ENCODE measurements around the gene MBP. TPM values are rescaled to one million over a fixed set of nuclear protein-coding genes. Genes with fewer than 3 reads are reported as not detected.

MBP gene
- total and polyA plus RNA-seq, 2 of the 4 experiments (the other 2 are of a cell fraction), result 0.72 to 0.90 TPM

GRCh38 chr18:76953156-76953555, 179.4 kb downstream of the MBP start:
- Histone ChIP-seq H3K23ac (ENCODE audit: low read depth, low read length) (no peak overlapping the region), H2BK15ac (ENCODE audit: low read depth, low read length) (no peak overlapping the region), H4K5ac (ENCODE audit: low read depth, low read length) (no peak overlapping the region), H3K36me3 (ENCODE audit: control insufficient read depth, insufficient read depth, low read length) (peaks cover 31% of the 10 kb centered on the region), H3K18ac (ENCODE audit: low read depth, low read length) (no peak overlapping the region), H3K27me3 (ENCODE audit: control insufficient read depth, insufficient read depth, low read length) (no peaks in the 10 kb centered on the region), H2BK120ac (ENCODE audit: low read depth, low read length) (no peak overlapping the region), H4K20me1 (ENCODE audit: insufficient read depth, low read length) (no peaks in the 10 kb centered on the region), H3K79me1 (ENCODE audit: low read depth in 1 of 2, low read length in 2 of 2) (no peaks in the 10 kb centered on the region), H2BK20ac (ENCODE audit: low read depth, low read length) (no peak overlapping the region), H2AK9ac (replicated peaks; ENCODE audit: low read depth, low read length, poor library complexity) (no peak overlapping the region), H3K9ac (ENCODE audit: low read depth, low read length) (no peak overlapping the region), H4K91ac (ENCODE audit: insufficient read depth, low read depth, low read length) (no peak overlapping the region), H2AFZ (replicated peaks; ENCODE audit: low read length, poor library complexity) (no peak overlapping the region), H3K56ac (ENCODE audit: extremely low read depth, insufficient read depth, low read length) (no peak overlapping the region), H2BK5ac (ENCODE audit: low read depth, low read length, poor library complexity, severe bottlenecking) (no peak overlapping the region), H3K4ac (ENCODE audit: low read depth, low read length) (no peak overlapping the region), H3K14ac (replicated peaks; ENCODE audit: low read depth, low read length) (no peak overlapping the region), H3K4me2 (ENCODE audit: low read depth, low read length) (no peak overlapping the region), H3K27ac (ENCODE audit: insufficient read depth, low read length) (no peak overlapping the region), H2AK5ac (ENCODE audit: low read depth, low read length) (no peak overlapping the region), H4K8ac (ENCODE audit: low read depth in 2 of 2, low read length in 2 of 2) (no peak overlapping the region), H3K4me3 (ENCODE audit: insufficient read depth, low read depth, low read length) (no peak overlapping the region), H3K4me1 (ENCODE audit: control insufficient read depth, insufficient read depth, low read length) (no peaks in the 10 kb centered on the region; the same call in 1 of the 2 replicates), H3K9me1 (ENCODE audit: insufficient read depth, low read length) (peaks cover 8% of the 10 kb centered on the region), H3K9me3 (ENCODE audit: control insufficient read depth, insufficient read depth, low read length) (no peaks in the 10 kb centered on the region)
- POLR2A ChIA-PET (ENCODE audit: unreplicated experiment), result no interaction called here
- intact Hi-C loops (cut with micrococcal nuclease), result no loop called here
- CTCF ChIA-PET, result no interaction called here
- DNase-seq (no peak), ATAC-seq (ENCODE audit: low read depth) (no peak)
- WGBS, 2 experiments (ENCODE audit: extremely low coverage in 2 of 2, insufficient read length in 1 of 2), result no CpG with 5 or more reads among the region's 6 CpGs
- in situ Hi-C loops (cut with MboI; ENCODE audit: low sequenced_read_pairs), result no loop called here
- TF ChIP-seq RFX5 (IDR thresholded peaks at IDR 0.05; ENCODE audit: low read depth, low read length) (no peak), FOS (IDR thresholded peaks at IDR 0.05; ENCODE audit: low read depth, low read length) (no peak), CEBPB (IDR thresholded peaks at IDR 0.05; ENCODE audit: low read depth, low read length) (no peak), POLR2A (IDR thresholded peaks at IDR 0.05; ENCODE audit: low read depth, low read length) (no peak), RAD21 (IDR thresholded peaks at IDR 0.05; ENCODE audit: low read length) (no peak), USF2 (IDR thresholded peaks at IDR 0.05; ENCODE audit: low read depth, low read length) (no peak), MAFK (IDR thresholded peaks at IDR 0.05; ENCODE audit: low read depth, low read length) (no peak), CHD1 (IDR thresholded peaks at IDR 0.05; ENCODE audit: low read depth, low read length) (no peak), RCOR1 (IDR thresholded peaks at IDR 0.05; ENCODE audit: insufficient replicate concordance, low read length) (no peak), MAZ (IDR thresholded peaks at IDR 0.05; ENCODE audit: borderline replicate concordance, low read depth, low read length) (no peak), MXI1 (IDR thresholded peaks at IDR 0.05; ENCODE audit: borderline replicate concordance, low read depth, low read length) (no peak), SMC3 (IDR thresholded peaks at IDR 0.05; ENCODE audit: low read depth, low read length) (no peak)
- dilution Hi-C loops (cut with HindIII; ENCODE audit: low sequenced_read_pairs, unreplicated experiment), result no loop called here
- no TSS peak for BruUV-seq (replicated peaks)

Data from IMR-90 (cell line).